ENCODE measurements around the gene CATSPERB.
"Not testable (repeated sequence)": the region's sequence is repeated elsewhere in the genome, so short reads cannot be mapped to it uniquely, and the experiment has no call there.

The CATSPERB gene

GRCh38 chr14:91613459-91614112, 118.3 kb downstream of the CATSPERB start:
- no peaks in the 10 kb centered on the region for H3K36me3 ChIP-seq (ENCODE audit: insufficient read depth, low read length)
- H3K27ac ChIP-seq (ENCODE audit: low read depth, low read length), result peak overlapping the region; percentile 12; the same call in 1 of the 2 replicates
- no peak overlapping the region for H3K4me3 ChIP-seq (ENCODE audit: low read depth, low read length)
- H2AFZ ChIP-seq (ENCODE audit: low read length, unreplicated experiment), result peak overlapping the region; percentile 68
- no peaks in the 10 kb centered on the region for H3K79me2 ChIP-seq (ENCODE audit: control insufficient read depth, insufficient read depth, low read length, unreplicated experiment)
- H3K27me3 ChIP-seq (ENCODE audit: insufficient read depth, low read length), result no peaks in the 10 kb centered on the region
- peaks cover 13% of the 10 kb centered on the region for H3K4me1 ChIP-seq (ENCODE audit: control insufficient read depth, insufficient read depth, low read length, unreplicated experiment)

- Histone ChIP-seq H3K27ac (ENCODE audit: low read depth, low read length) (no peak overlapping the region), H3K4me1 (ENCODE audit: control insufficient read depth, insufficient read depth, low read length, unreplicated experiment) (peaks cover 17% of the 10 kb centered on the region), H3K36me3 (ENCODE audit: insufficient read depth, low read length) (no peaks in the 10 kb centered on the region), H2AFZ (ENCODE audit: low read length, unreplicated experiment) (no peak overlapping the region), H3K4me3 (ENCODE audit: low read depth, low read length) (no peak overlapping the region), H3K79me2 (ENCODE audit: control insufficient read depth, insufficient read depth, low read length, unreplicated experiment) (no peaks in the 10 kb centered on the region), H3K27me3 (ENCODE audit: insufficient read depth, low read length) (no peaks in the 10 kb centered on the region)
Observed at GRCh38 chr14:91611528-91611927, 120.4 kb downstream of the CATSPERB start.

- no peaks in the 10 kb centered on the region for H3K27me3 ChIP-seq (ENCODE audit: insufficient read depth, low read length)
- H3K4me1 ChIP-seq (ENCODE audit: control insufficient read depth, insufficient read depth, low read length, unreplicated experiment), result peaks cover 31% of the 10 kb centered on the region
- no peaks in the 10 kb centered on the region for H3K79me2 ChIP-seq (ENCODE audit: control insufficient read depth, insufficient read depth, low read length, unreplicated experiment)
- no peaks in the 10 kb centered on the region for H3K36me3 ChIP-seq (ENCODE audit: insufficient read depth, low read length)
- H3K27ac ChIP-seq (ENCODE audit: low read depth, low read length), result no peak overlapping the region
- no peak overlapping the region for H2AFZ ChIP-seq (ENCODE audit: low read length, unreplicated experiment)
- H3K4me3 ChIP-seq (ENCODE audit: low read depth, low read length), result no peak overlapping the region
Observed at GRCh38 chr14:91609161-91609560, 122.7 kb downstream of the CATSPERB start.

- H2AFZ ChIP-seq (ENCODE audit: low read length, unreplicated experiment), result no peak overlapping the region
- no peaks in the 10 kb centered on the region for H3K79me2 ChIP-seq (ENCODE audit: control insufficient read depth, insufficient read depth, low read length, unreplicated experiment)
- H3K27me3 ChIP-seq (ENCODE audit: insufficient read depth, low read length), result no peaks in the 10 kb centered on the region
- H3K27ac ChIP-seq (ENCODE audit: low read depth, low read length), result no peak overlapping the region
- peaks cover 22% of the 10 kb centered on the region for H3K4me1 ChIP-seq (ENCODE audit: control insufficient read depth, insufficient read depth, low read length, unreplicated experiment)
- H3K36me3 ChIP-seq (ENCODE audit: insufficient read depth, low read length), result no peaks in the 10 kb centered on the region
- H3K4me3 ChIP-seq (ENCODE audit: low read depth, low read length), result no peak overlapping the region
Observed at GRCh38 chr14:91607322-91608047, 124.4 kb downstream of the CATSPERB start.

GRCh38 chr14:91606851-91607250, 125.0 kb downstream of the CATSPERB start:
- H3K4me3 ChIP-seq (ENCODE audit: low read depth, low read length), result no peak overlapping the region
- no peak overlapping the region for H3K27ac ChIP-seq (ENCODE audit: low read depth, low read length)
- peak overlapping the region; percentile 60 for H2AFZ ChIP-seq (ENCODE audit: low read length, unreplicated experiment)
- H3K36me3 ChIP-seq (ENCODE audit: insufficient read depth, low read length), result no peaks in the 10 kb centered on the region
- H3K79me2 ChIP-seq (ENCODE audit: control insufficient read depth, insufficient read depth, low read length, unreplicated experiment), result no peaks in the 10 kb centered on the region
- H3K4me1 ChIP-seq (ENCODE audit: control insufficient read depth, insufficient read depth, low read length, unreplicated experiment), result peaks cover 22% of the 10 kb centered on the region
- H3K27me3 ChIP-seq (ENCODE audit: insufficient read depth, low read length), result no peaks in the 10 kb centered on the region

- H3K27me3 ChIP-seq (ENCODE audit: insufficient read depth, low read length); H2AFZ ChIP-seq (ENCODE audit: low read length, unreplicated experiment); H3K4me3 ChIP-seq (ENCODE audit: low read depth, low read length); H3K79me2 ChIP-seq (ENCODE audit: control insufficient read depth, insufficient read depth, low read length, unreplicated experiment); H3K27ac ChIP-seq (ENCODE audit: low read depth, low read length); H3K36me3 ChIP-seq (ENCODE audit: insufficient read depth, low read length): not testable (repeated sequence)
- peaks cover 22% of the 10 kb centered on the region for H3K4me1 ChIP-seq (ENCODE audit: control insufficient read depth, insufficient read depth, low read length, unreplicated experiment)
Observed at GRCh38 chr14:91604611-91605010, 127.3 kb downstream of the CATSPERB start.

- H3K79me2 ChIP-seq (ENCODE audit: control insufficient read depth, insufficient read depth, low read length, unreplicated experiment), result no peaks in the 10 kb centered on the region
- no peak overlapping the region for H2AFZ ChIP-seq (ENCODE audit: low read length, unreplicated experiment)
- no peak overlapping the region for H3K27ac ChIP-seq (ENCODE audit: low read depth, low read length)
- no peaks in the 10 kb centered on the region for H3K36me3 ChIP-seq (ENCODE audit: insufficient read depth, low read length)
- H3K4me3 ChIP-seq (ENCODE audit: low read depth, low read length), result no peak overlapping the region
- no peaks in the 10 kb centered on the region for H3K27me3 ChIP-seq (ENCODE audit: insufficient read depth, low read length)
- H3K4me1 ChIP-seq (ENCODE audit: control insufficient read depth, insufficient read depth, low read length, unreplicated experiment), result peaks cover 4% of the 10 kb centered on the region
Observed at GRCh38 chr14:91599994-91600393, 131.9 kb downstream of the CATSPERB start.

GRCh38 chr14:91595736-91596135, 136.2 kb downstream of the CATSPERB start:
- no peak overlapping the region for H3K27ac ChIP-seq (ENCODE audit: low read depth, low read length)
- no peaks in the 10 kb centered on the region for H3K36me3 ChIP-seq (ENCODE audit: insufficient read depth, low read length)
- no peak overlapping the region for H3K4me3 ChIP-seq (ENCODE audit: low read depth, low read length)
- H2AFZ ChIP-seq (ENCODE audit: low read length, unreplicated experiment), result no peak overlapping the region
- no peaks in the 10 kb centered on the region for H3K4me1 ChIP-seq (ENCODE audit: control insufficient read depth, insufficient read depth, low read length, unreplicated experiment)
- no peaks in the 10 kb centered on the region for H3K79me2 ChIP-seq (ENCODE audit: control insufficient read depth, insufficient read depth, low read length, unreplicated experiment)
- no peaks in the 10 kb centered on the region for H3K27me3 ChIP-seq (ENCODE audit: insufficient read depth, low read length)

- H3K4me3 ChIP-seq (ENCODE audit: low read depth, low read length); H3K4me1 ChIP-seq (ENCODE audit: control insufficient read depth, insufficient read depth, low read length, unreplicated experiment); H3K27me3 ChIP-seq (ENCODE audit: insufficient read depth, low read length): not testable (repeated sequence)
Observed at GRCh38 chr14:91593957-91594356, 137.9 kb downstream of the CATSPERB start.

GRCh38 chr14:91586410-91586809, 145.5 kb downstream of the CATSPERB start:
- Histone ChIP-seq H3K27me3 (ENCODE audit: insufficient read depth, low read length) (peaks cover 7% of the 10 kb centered on the region), H3K79me2 (ENCODE audit: control insufficient read depth, insufficient read depth, low read length, unreplicated experiment) (no peaks in the 10 kb centered on the region), H3K4me1 (ENCODE audit: control insufficient read depth, insufficient read depth, low read length, unreplicated experiment) (no peaks in the 10 kb centered on the region), H2AFZ (ENCODE audit: low read length, unreplicated experiment) (peak overlapping the region; percentile 50), H3K36me3 (ENCODE audit: insufficient read depth, low read length) (no peaks in the 10 kb centered on the region), H3K4me3 (ENCODE audit: low read depth, low read length) (no peak overlapping the region), H3K27ac (ENCODE audit: low read depth, low read length) (no peak overlapping the region)

More at GRCh38 chr14:91593957-91594356, 137.9 kb downstream of the CATSPERB start:
- H3K79me2 ChIP-seq (ENCODE audit: control insufficient read depth, insufficient read depth, low read length, unreplicated experiment); H3K27ac ChIP-seq (ENCODE audit: low read depth, low read length); H2AFZ ChIP-seq (ENCODE audit: low read length, unreplicated experiment); H3K36me3 ChIP-seq (ENCODE audit: insufficient read depth, low read length): not testable (repeated sequence)

- Histone ChIP-seq H3K36me3 (ENCODE audit: insufficient read depth, low read length) (no peaks in the 10 kb centered on the region), H3K4me1 (ENCODE audit: control insufficient read depth, insufficient read depth, low read length, unreplicated experiment) (no peaks in the 10 kb centered on the region), H3K79me2 (ENCODE audit: control insufficient read depth, insufficient read depth, low read length, unreplicated experiment) (no peaks in the 10 kb centered on the region), H2AFZ (ENCODE audit: low read length, unreplicated experiment) (no peak overlapping the region), H3K4me3 (ENCODE audit: low read depth, low read length) (no peak overlapping the region), H3K27ac (ENCODE audit: low read depth, low read length) (no peak overlapping the region), H3K27me3 (ENCODE audit: insufficient read depth, low read length) (peaks cover 13% of the 10 kb centered on the region)
Observed at GRCh38 chr14:91585856-91586255, 146.0 kb downstream of the CATSPERB start.

All from ACC112 (cell line).